Stomach smooth muscle (tissue), 2 donors: ENCODE measurements around the gene ASTN2.
A peak's percentile ranks its signal among the peaks of the same experiment; 100 is the strongest.

Experiments
- H3K27ac ChIP-seq: one replicate; pipeline ENCODE4 v1.7.0; 2013; ENCODE audit warnings: mild to moderate bottlenecking, low read length, inconsistent platforms
- H3K27me3 ChIP-seq, 2 donors: one replicate each; pipeline ENCODE4 v1.7.0; 2013; ENCODE audit warnings: low read length in 2 of 2; ENCODE audit not compliant: insufficient read depth in 2 of 2, control insufficient read depth in 1 of 2
- H3K36me3 ChIP-seq, 2 donors: one replicate each; pipeline ENCODE4 v1.7.0; 2013; ENCODE audit warnings: low read length in 2 of 2; ENCODE audit not compliant: control insufficient read depth in 2 of 2, insufficient read depth in 2 of 2
- H3K4me1 ChIP-seq: one replicate; pipeline ENCODE4 v1.7.0; 2013; ENCODE audit warnings: low read length; ENCODE audit not compliant: control insufficient read depth, insufficient read depth
- H3K4me3 ChIP-seq, 2 donors: one replicate each; pipeline ENCODE4 v1.7.0; 2013; ENCODE audit warnings: low read length in 2 of 2
- H3K9ac ChIP-seq, 2 donors: one replicate each; pipeline ENCODE4 v1.7.0; 2013; ENCODE audit warnings: low read length in 2 of 2, mild to moderate bottlenecking in 1 of 2
- H3K9me3 ChIP-seq, 2 donors: one replicate each; pipeline ENCODE4 v1.7.0; 2013; ENCODE audit warnings: low read length in 2 of 2; ENCODE audit not compliant: control insufficient read depth in 2 of 2
- donor health status: healthy.
- donor health status: Pancreatic carcinoma.

Gene ASTN2

GRCh38 chr9:117444501-117444900 is 29.6 kb upstream of the ASTN2 start:
- H3K27ac ChIP-seq, result no peak overlapping the region
- H3K9ac ChIP-seq, result no peak overlapping the region
- H3K36me3 ChIP-seq, result no peaks in the 10 kb centered on the region
- no peaks in the 10 kb centered on the region for H3K27me3 ChIP-seq
- H3K4me1 ChIP-seq, result no peaks in the 10 kb centered on the region
- no peak overlapping the region for H3K4me3 ChIP-seq
- H3K9me3 ChIP-seq, result peaks cover 0 to 3% of the 10 kb centered on the region in 2 donors

- H3K4me1 ChIP-seq, result no peaks in the 10 kb centered on the region
- H3K27ac ChIP-seq, result no peak overlapping the region
- no peak overlapping the region for H3K9ac ChIP-seq
- H3K4me3 ChIP-seq, result no peak overlapping the region
- H3K27me3 ChIP-seq, result no peaks in the 10 kb centered on the region
- peaks cover 0 to 3% of the 10 kb centered on the region in 2 donors for H3K9me3 ChIP-seq
- H3K36me3 ChIP-seq, result no peaks in the 10 kb centered on the region
Measured at GRCh38 chr9:117437283-117437682, 22.4 kb upstream of the ASTN2 start.

GRCh38 chr9:117435630-117436261 is 20.9 kb upstream of the ASTN2 start:
- Histone ChIP-seq H3K4me3 (no peak overlapping the region), H3K27me3 (no peaks in the 10 kb centered on the region), H3K9me3 (peaks cover 0 to 3% of the 10 kb centered on the region in 2 donors), H3K36me3 (no peaks in the 10 kb centered on the region), H3K27ac (peak overlapping the region; percentile 7), H3K9ac (no peak overlapping the region), H3K4me1 (no peaks in the 10 kb centered on the region)

GRCh38 chr9:117434566-117434965 is 19.7 kb upstream of the ASTN2 start:
- H3K9me3 ChIP-seq, result no peaks in the 10 kb centered on the region
- no peak overlapping the region for H3K27ac ChIP-seq
- H3K4me1 ChIP-seq, result no peaks in the 10 kb centered on the region
- no peak overlapping the region for H3K9ac ChIP-seq
- H3K4me3 ChIP-seq, result no peak overlapping the region
- H3K27me3 ChIP-seq, result no peaks in the 10 kb centered on the region
- no peaks in the 10 kb centered on the region for H3K36me3 ChIP-seq

- H3K27me3 ChIP-seq, result no peaks in the 10 kb centered on the region
- H3K9ac ChIP-seq, result no peak overlapping the region
- no peak overlapping the region for H3K27ac ChIP-seq
Measured at GRCh38 chr9:117430813-117431212, 16.0 kb upstream of the ASTN2 start.

GRCh38 chr9:117427357-117427913 is 12.6 kb upstream of the ASTN2 start:
- peaks cover 4 to 5% of the 10 kb centered on the region in 2 donors for H3K27me3 ChIP-seq
- H3K4me3 ChIP-seq, result no peak overlapping the region
- no peaks in the 10 kb centered on the region for H3K9me3 ChIP-seq
- no peak overlapping the region for H3K27ac ChIP-seq
- no peaks in the 10 kb centered on the region for H3K36me3 ChIP-seq
- no peaks in the 10 kb centered on the region for H3K4me1 ChIP-seq
- H3K9ac ChIP-seq, result no peak overlapping the region

More at GRCh38 chr9:117430813-117431212, 16.0 kb upstream of the ASTN2 start:
- Histone ChIP-seq H3K4me1 (no peaks in the 10 kb centered on the region), H3K9me3 (no peaks in the 10 kb centered on the region), H3K36me3 (no peaks in the 10 kb centered on the region), H3K4me3 (no peak overlapping the region)

- no peaks in the 10 kb centered on the region for H3K9me3 ChIP-seq
- no peak overlapping the region for H3K9ac ChIP-seq
- no peaks in the 10 kb centered on the region for H3K4me1 ChIP-seq
- peaks cover 4 to 5% of the 10 kb centered on the region in 2 donors for H3K27me3 ChIP-seq
- H3K4me3 ChIP-seq, result no peak overlapping the region
- no peak overlapping the region for H3K27ac ChIP-seq
- no peaks in the 10 kb centered on the region for H3K36me3 ChIP-seq
Measured at GRCh38 chr9:117425566-117425965, 10.7 kb upstream of the ASTN2 start.

- H3K9me3 ChIP-seq, result no peaks in the 10 kb centered on the region
- H3K27me3 ChIP-seq, result peaks cover 7% of the 10 kb centered on the region in 2 donors
- no peaks in the 10 kb centered on the region for H3K4me1 ChIP-seq
- H3K36me3 ChIP-seq, result no peaks in the 10 kb centered on the region
- H3K4me3 ChIP-seq, result no peak overlapping the region
- no peak overlapping the region for H3K27ac ChIP-seq
- no peak overlapping the region for H3K9ac ChIP-seq
Measured at GRCh38 chr9:117424291-117424690, 9.4 kb upstream of the ASTN2 start.

- peaks cover 31 to 37% of the 10 kb centered on the region in 2 donors for H3K27me3 ChIP-seq
- no peaks in the 10 kb centered on the region for H3K36me3 ChIP-seq
- peaks cover 18% of the 10 kb centered on the region for H3K4me1 ChIP-seq
Measured at GRCh38 chr9:117418111-117418510, 3.3 kb upstream of the ASTN2 start.

GRCh38 chr9:117416856-117417255 is 2.0 kb upstream of the ASTN2 start:
- H3K9ac ChIP-seq, result no peak overlapping the region
- H3K4me3 ChIP-seq, result no peak overlapping the region
- peaks cover 44 to 48% of the 10 kb centered on the region in 2 donors for H3K27me3 ChIP-seq
- peaks cover 19% of the 10 kb centered on the region for H3K4me1 ChIP-seq
- H3K36me3 ChIP-seq, result no peaks in the 10 kb centered on the region
- no peak overlapping the region for H3K27ac ChIP-seq
- H3K9me3 ChIP-seq, result no peaks in the 10 kb centered on the region

More at GRCh38 chr9:117418111-117418510, 3.3 kb upstream of the ASTN2 start:
- Histone ChIP-seq H3K9me3 (no peaks in the 10 kb centered on the region), H3K27ac (no peak overlapping the region), H3K9ac (no peak overlapping the region), H3K4me3 (no peak overlapping the region)

GRCh38 chr9:117415358-117415914 is 579 bp upstream of the ASTN2 start:
- peaks cover 46 to 50% of the 10 kb centered on the region in 2 donors for H3K27me3 ChIP-seq
- H3K4me3 ChIP-seq, result peak overlapping the region in 1 of 2 donors; percentile 47

More at GRCh38 chr9:117415358-117415914, 579 bp upstream of the ASTN2 start:
- Histone ChIP-seq H3K9me3 (no peaks in the 10 kb centered on the region), H3K36me3 (no peaks in the 10 kb centered on the region), H3K9ac (no peak overlapping the region), H3K4me1 (peaks cover 19% of the 10 kb centered on the region), H3K27ac (no peak overlapping the region)
